ENCODE measurements around the gene LAMB4. TPM values are rescaled to one million over a fixed set of nuclear protein-coding genes. Genes with fewer than 3 reads are reported as not detected.

Gene LAMB4
- polyA plus RNA-seq, 1 of the 3 experiments (the other 2 are of a cell fraction): 0.36 TPM

GRCh38 chr7:108003599-108003935, 126.6 kb downstream of the LAMB4 start:
- DNase-seq: no peak
- Histone ChIP-seq H3K9me2 (no peaks in the 10 kb centered on the region), H3K36me3 (replicated peaks in 1 of 2; ENCODE audit: control insufficient read depth in 1 of 2, insufficient read depth in 2 of 2, low read length in 1 of 2) (peaks cover 21 to 25% of the 10 kb centered on the region in 2 experiments), H3K9ac (peak overlapping the region; percentile 96), H3K27me3 (ENCODE audit: insufficient read depth) (no peaks in the 10 kb centered on the region), H3K9me3 (no peaks in the 10 kb centered on the region), H3F3A (replicated peaks; ENCODE audit: insufficient read depth) (peaks cover 49% of the 10 kb centered on the region), H3K4me3 (ENCODE audit: low read depth in 2 of 2, low read length in 1 of 2) (peak overlapping the region; percentile 92 to 95), H2AFZ (ENCODE audit: low read depth) (peak overlapping the region; percentile 81), H3K79me2 (ENCODE audit: insufficient read depth) (peaks cover 43% of the 10 kb centered on the region), H3K27ac (ENCODE audit: low read depth in 2 of 2, low read length in 1 of 2) (peak overlapping the region; percentile 93 to 100), H4K20me1 (ENCODE audit: insufficient read depth) (no peaks in the 10 kb centered on the region), H3K4me2 (peak overlapping the region; percentile 93), H3K4me1 (ENCODE audit: control insufficient read depth in 1 of 2, insufficient read depth in 2 of 2, low read depth in 1 of 2, low read length in 1 of 2) (peaks cover 37 to 51% of the 10 kb centered on the region in 2 experiments)
- ChIA-PET CTCF (interaction anchor here (0.8 to 6.4 kb wide), 10 partner anchors 10 to 493 kb away, joined by 3 to 33 read pairs (median 4); no protein-coding TSS in a partner anchor), POLR2A (interaction anchor here (0.8 to 2.5 kb wide), 3 partner anchors 7 to 143 kb away, joined by 3 to 16 read pairs (median 9); no protein-coding TSS in a partner anchor)
- WGBS (ENCODE audit: low lambda C conversion rate): 97% methylated on average over 14 of the region's 15 CpGs
- no peak for TF ChIP-seq FOXM1 (IDR thresholded peaks at IDR 0.05; ENCODE audit: low read depth)
- no peak for TF ChIP-seq EZH2phosphoT487 (IDR thresholded peaks at IDR 0.05; ENCODE audit: borderline replicate concordance, low read depth)
- no peak for TF ChIP-seq ZBTB33 (IDR thresholded peaks at IDR 0.05; ENCODE audit: borderline replicate concordance, low read depth)
- TF ChIP-seq RCOR1 (IDR thresholded peaks at IDR 0.05; ENCODE audit: low read length): no peak
- TF ChIP-seq SIN3A (IDR thresholded peaks at IDR 0.05; ENCODE audit: borderline replicate concordance, low read depth, low read length): no peak
- TF ChIP-seq USF1 (IDR thresholded peaks at IDR 0.05; ENCODE audit: borderline replicate concordance, low read depth): no peak
- TF ChIP-seq REST (IDR thresholded peaks at IDR 0.05; ENCODE audit: low read depth, low read length): no peak
- no peak for TF ChIP-seq RXRA (IDR thresholded peaks at IDR 0.05; ENCODE audit: borderline replicate concordance, low read depth)
- TF ChIP-seq ELF1 (IDR thresholded peaks at IDR 0.05): no peak
- no peak for TF ChIP-seq FOXJ3 (CRISPR knock-in tag; IDR thresholded peaks at IDR 0.05)
- TF ChIP-seq POLR2AphosphoS5 (IDR thresholded peaks at IDR 0.05; ENCODE audit: low read depth, low read length): no peak
- no peak for TF ChIP-seq YY1 (IDR thresholded peaks at IDR 0.05; ENCODE audit: low read depth)
- TF ChIP-seq JUND (IDR thresholded peaks at IDR 0.05): no peak
- no peak for TF ChIP-seq NRF1 (IDR thresholded peaks at IDR 0.05; ENCODE audit: low read depth, low read length)
- TF ChIP-seq RFX5 (IDR thresholded peaks at IDR 0.05; ENCODE audit: low read length): no peak
